Activated naive CD4-positive, alpha-beta T cell treated with anti-CD3 and anti-CD28 coated beads, Interleukin-2, amount 50 U/mL, for 16 hours (primary cell): ENCODE measurements around the gene PIPOX.

Experiments
- DNase-seq: peaks from one replicate; pipeline ENCODE4 v3.0.0-alpha.2; 2020

PIPOX gene

GRCh38 chr17:29048440-29049368, 5.8 kb downstream of the PIPOX start:
- no peak for DNase-seq

GRCh38 chr17:29049541-29050145, 6.7 kb downstream of the PIPOX start:
- DNase-seq: no peak

- no peak for DNase-seq
Observed at GRCh38 chr17:29050176-29050575, 7.2 kb downstream of the PIPOX start.

GRCh38 chr17:29051194-29051593, 8.3 kb downstream of the PIPOX start:
- no peak for DNase-seq

- DNase-seq: no peak
Observed at GRCh38 chr17:29051731-29052130, 8.8 kb downstream of the PIPOX start.

DNA sequence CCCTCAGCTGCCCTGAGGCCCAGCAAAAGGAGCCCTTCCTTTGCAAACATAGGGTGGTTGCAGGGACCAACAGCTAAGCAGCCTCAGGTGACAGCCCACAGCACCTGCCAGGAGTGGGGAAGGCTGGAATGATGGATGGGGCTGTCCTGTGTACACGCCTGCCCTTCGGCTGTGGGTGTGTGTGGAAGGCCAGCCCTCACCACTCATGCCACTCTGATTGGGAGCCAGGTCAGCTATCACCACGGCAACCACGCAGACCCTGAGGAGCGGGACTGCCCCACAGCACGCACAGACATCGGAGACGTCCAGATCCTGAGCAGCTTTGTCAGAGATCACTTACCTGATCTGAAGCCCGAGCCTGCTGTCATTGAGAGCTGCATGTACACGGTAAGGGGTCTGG, 11.9 kb downstream of the PIPOX start:
- no peak for DNase-seq

- DNase-seq: no peak
Observed at GRCh38 chr17:29057361-29057760, 14.4 kb downstream of the PIPOX start.

- no peak for DNase-seq
Observed at GRCh38 chr17:29058391-29058790, 15.4 kb downstream of the PIPOX start.

DNA sequence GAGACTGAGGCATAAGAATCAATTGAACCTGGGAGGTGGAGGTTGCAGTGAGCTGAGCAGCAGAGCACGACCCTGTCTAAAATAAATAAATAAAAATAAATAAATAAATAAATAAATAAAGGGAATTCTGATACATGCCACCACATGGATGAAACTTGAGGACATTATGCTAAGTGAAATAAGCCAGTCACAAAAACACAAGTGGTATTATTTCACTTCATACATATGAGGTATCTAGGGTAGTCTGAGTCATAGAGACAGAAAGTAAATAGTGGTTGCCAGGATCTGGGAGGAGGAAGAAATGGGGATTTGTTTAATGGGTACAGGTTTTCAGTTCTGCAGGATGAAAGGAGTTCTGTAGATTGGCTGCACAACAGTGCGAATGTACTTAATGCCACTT, 16.3 kb downstream of the PIPOX start:
- no peak for DNase-seq

DNA sequence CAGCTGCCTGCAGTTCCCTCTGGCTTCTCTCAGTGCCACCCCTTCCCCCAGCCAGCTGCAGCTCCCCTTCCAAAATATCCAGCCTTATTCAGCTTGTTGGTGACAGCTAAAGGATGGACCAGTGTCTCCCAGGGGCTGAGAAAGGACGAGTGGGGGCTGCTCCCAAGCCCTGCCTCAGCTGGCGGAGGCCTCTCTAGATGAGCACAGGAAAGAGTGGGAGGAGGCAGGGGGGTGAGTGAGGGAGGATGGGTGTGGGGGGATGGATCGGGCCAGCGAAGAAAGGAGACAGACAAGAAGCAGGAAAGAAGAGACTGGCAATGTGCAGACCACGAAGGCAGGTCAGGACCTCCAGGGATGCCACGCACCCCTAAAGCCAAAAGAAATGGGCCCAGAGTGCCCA, 17.5 kb downstream of the PIPOX start:
- no peak for DNase-seq

GRCh38 chr17:29061036-29061435, 18.1 kb downstream of the PIPOX start:
- DNase-seq: no peak

GRCh38 chr17:29062215-29062614, 19.3 kb downstream of the PIPOX start:
- DNase-seq: no peak

DNA sequence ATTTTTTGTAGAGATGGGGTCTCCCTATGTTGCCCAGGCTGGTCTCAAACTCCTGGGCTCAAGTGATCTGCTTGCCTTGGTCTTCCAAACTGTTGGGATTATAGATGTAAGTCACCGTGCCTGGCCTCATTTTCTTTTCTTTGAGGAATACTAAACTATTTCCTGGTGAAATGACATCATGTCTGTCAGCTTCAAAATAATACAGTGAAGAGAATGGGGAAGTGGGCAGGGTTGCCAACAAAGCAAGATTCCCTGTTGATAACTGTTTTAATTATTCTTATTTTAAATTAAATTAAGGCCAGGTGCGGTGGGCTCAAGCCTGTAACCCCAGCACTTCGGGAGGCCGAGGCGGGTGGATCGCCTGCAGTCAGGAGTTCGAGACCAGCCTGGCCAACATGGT, 21.1 kb downstream of the PIPOX start:
- no peak for DNase-seq

DNA sequence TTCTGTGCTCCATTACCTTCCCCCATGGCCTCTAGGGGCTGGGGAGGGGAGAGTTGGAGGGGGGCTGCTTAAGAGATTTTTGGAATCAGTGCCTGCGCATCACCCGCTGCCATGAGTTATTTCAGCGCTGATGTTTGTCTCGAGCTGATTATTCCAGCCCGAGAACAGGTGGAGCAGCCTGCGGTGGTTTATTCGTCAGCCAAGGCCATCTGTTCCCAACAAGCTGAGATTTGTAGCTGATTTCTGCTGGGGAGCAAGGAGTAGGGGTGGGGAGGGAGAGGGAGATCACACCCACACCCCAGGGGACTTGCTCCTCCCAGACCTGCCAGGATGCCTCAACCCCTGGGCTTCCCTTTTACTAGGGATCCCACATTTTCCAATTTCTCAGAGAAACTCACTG, 23.1 kb downstream of the PIPOX start:
- DNase-seq: no peak

GRCh38 chr17:29066606-29067005, 23.7 kb downstream of the PIPOX start:
- DNase-seq: no peak

- no peak for DNase-seq
Observed at GRCh38 chr17:29068818-29069217, 25.9 kb downstream of the PIPOX start.

DNA sequence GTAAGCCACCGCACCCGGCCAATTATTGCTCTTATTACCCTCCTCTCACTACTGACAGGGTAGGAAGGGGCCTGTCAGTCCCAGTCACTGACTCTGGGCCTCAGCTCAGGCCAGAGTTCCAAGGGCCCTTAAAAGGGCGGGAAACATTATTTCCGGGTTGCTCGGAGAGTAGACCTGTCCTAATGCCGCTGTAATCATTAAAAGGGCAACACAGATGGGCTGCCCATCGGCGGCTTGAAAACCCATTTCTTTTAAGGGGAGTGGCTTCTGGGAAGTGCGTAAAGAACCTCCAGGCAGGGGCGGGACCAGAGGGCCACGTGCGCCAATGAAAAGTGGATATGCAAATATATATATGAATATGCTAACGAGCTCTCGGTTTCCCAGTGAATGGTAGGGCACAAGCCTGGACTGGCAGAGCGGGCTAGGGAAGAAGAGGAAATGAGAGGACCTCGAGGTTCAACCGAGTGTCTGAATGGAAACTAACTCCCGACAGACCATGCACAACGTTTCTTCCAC, 26.6 kb downstream of the PIPOX start:
- no peak for DNase-seq

DNA sequence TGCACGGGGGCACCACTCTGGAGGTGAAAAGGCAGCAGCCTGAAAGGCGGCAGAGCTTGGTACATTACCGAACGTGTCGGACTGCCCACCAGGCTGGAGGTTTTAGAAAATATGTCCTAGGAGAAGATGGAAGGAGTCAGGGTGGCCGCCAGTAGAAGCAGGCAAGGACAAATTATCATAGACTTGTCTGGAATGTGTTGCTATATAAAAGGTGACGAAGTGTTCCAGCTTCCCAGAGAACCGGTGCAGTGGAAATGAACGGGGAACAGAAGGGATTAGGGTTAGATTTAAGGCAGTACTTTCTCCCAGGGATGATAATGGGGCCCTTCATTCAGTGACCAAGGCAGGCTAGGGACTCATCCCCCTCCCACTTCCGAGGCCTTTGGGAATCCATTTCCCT, 27.4 kb downstream of the PIPOX start:
- DNase-seq: no peak

DNA sequence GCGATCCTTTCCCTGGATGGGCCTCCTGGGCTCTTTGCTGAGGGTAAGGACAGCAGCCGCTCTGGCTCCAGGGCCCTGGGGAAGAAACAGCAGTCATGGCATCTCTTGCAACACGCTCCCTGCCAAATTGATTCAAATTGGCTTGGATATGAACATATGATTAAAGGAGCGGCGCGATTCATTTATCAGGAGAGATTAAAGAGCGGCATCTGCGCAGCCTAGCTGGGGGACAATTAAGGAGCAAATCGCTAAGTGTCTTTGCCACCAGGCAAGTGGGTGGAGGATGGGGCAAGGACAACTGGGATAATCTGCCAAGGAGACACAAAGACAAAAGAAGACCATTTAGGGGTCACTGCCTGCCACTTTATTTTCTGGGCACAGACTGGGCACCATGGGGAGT, 27.8 kb downstream of the PIPOX start:
- DNase-seq: no peak

DNA sequence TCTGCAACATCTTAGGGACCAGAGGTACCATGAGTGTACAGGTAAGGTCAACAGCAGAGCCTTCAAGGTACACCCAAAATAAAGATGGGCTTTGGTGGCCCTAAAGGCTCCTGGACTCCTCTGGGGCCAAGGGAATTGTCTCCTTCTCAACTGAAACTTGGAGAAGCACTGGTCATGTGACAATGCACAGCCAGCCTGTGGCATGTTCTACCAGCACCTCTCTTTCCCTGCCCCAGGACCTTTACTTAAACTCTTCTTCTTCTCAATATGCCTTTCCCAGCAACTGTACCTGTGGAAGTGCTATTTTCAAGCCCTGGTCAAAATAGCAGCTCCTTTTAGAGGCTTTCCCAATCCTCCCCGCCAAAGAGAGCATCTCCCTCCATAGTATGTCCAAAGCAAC, 28.4 kb downstream of the PIPOX start:
- DNase-seq: no peak

GRCh38 chr17:29073045-29073444, 30.1 kb downstream of the PIPOX start:
- no peak for DNase-seq

DNA sequence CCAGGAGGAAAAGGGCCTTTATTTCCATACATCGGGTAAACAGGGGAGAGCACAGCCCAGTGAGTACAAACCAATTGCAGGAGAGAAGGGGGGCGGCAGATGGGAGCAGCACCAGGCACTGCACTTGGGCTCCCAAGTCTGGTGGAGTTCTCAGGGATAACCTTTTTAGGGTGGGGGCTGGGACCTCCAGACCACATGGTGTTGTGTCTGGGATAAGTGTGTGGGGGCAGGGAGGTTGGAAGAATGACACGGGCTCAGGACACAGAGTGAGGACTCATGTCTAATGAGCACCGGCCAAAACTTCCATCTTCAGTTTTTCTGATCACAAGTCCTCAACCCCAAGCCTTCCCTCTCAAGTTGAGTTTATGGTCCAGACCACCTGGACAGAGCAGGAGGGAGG, 30.6 kb downstream of the PIPOX start:
- DNase-seq: no peak

GRCh38 chr17:29074488-29074887, 31.5 kb downstream of the PIPOX start:
- no peak for DNase-seq

DNA sequence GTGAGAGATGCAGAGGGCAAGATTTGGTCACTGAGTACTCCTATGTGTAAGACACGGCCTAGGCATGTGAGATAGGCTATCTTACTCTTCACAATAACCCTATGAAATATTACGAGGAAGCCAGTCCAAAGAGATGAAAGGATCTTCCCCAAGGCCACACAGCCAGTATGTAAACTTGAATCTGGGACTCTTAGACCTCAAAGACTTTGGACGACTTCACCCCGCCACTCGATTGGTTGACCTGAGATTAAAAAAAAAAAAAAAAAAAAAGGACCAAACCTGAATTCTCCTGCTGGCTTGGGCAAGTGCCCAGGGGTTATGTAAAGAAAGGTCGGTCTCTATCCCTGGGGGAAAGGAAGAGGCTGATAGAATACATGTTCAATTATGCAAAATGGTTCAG, 33.1 kb downstream of the PIPOX start:
- no peak for DNase-seq
